NCI-H2196 treated with DMSO at 0.1 percent for 48 hours (cell line): ENCODE measurements around the gene SHISA8.
A peak's percentile ranks its signal among the peaks of the same experiment; 100 is the strongest.

Source experiments
- DNase-seq: peaks from one replicate; lab custom pipeline; 2025; ENCODE audit not compliant: unreplicated experiment; lab: John Stamatoyannopoulos, UW

Gene SHISA8

GRCh38 chr22:41915786-41916493 is 1.1 kb upstream of the SHISA8 start:
- DNase-seq = no peak

- DNase-seq = no peak
These were observed 251 bp downstream of the SHISA8 start for GRCh38 chr22:41914611-41915034.

GRCh38 chr22:41913842-41914534 is 886 bp downstream of the SHISA8 start:
- no peak for DNase-seq

GRCh38 chr22:41913040-41913719 is 1.7 kb downstream of the SHISA8 start:
- no peak for DNase-seq

- no peak for DNase-seq
These were observed 2.4 kb downstream of the SHISA8 start for GRCh38 chr22:41912338-41913039.

GRCh38 chr22:41911001-41911611 is 3.8 kb downstream of the SHISA8 start:
- no peak for DNase-seq

GRCh38 chr22:41910050-41911000 is 4.5 kb downstream of the SHISA8 start:
- DNase-seq = no peak

- DNase-seq = no peak
These were observed 5.4 kb downstream of the SHISA8 start for GRCh38 chr22:41909310-41910049.

- no peak for DNase-seq
These were observed 6.2 kb downstream of the SHISA8 start for GRCh38 chr22:41908411-41909309.

GRCh38 chr22:41907436-41908401 is 7.2 kb downstream of the SHISA8 start:
- no peak for DNase-seq

GRCh38 chr22:41906822-41907221 is 8.1 kb downstream of the SHISA8 start:
- DNase-seq = no peak

- DNase-seq = no peak
These were observed 9.3 kb downstream of the SHISA8 start for GRCh38 chr22:41905411-41906202.

GRCh38 chr22:41904450-41905410 is 10.1 kb downstream of the SHISA8 start:
- DNase-seq = no peak

GRCh38 chr22:41902932-41903421 is 11.9 kb downstream of the SHISA8 start:
- DNase-seq = peak; percentile 91

GRCh38 chr22:41902016-41902415 is 12.9 kb downstream of the SHISA8 start:
- DNase-seq = no peak
